ENCODE results near the gene ADAM22.

ADAM22 gene

GRCh38 chr7:87960239-87960638 is 26.2 kb downstream of the ADAM22 start:
- no peak for DNase-seq (ENCODE audit: low read depth in 2 of 2)

- no peak for DNase-seq (ENCODE audit: low read depth in 2 of 2)
These were observed 27.7 kb downstream of the ADAM22 start for GRCh38 chr7:87961754-87962153.

DNA sequence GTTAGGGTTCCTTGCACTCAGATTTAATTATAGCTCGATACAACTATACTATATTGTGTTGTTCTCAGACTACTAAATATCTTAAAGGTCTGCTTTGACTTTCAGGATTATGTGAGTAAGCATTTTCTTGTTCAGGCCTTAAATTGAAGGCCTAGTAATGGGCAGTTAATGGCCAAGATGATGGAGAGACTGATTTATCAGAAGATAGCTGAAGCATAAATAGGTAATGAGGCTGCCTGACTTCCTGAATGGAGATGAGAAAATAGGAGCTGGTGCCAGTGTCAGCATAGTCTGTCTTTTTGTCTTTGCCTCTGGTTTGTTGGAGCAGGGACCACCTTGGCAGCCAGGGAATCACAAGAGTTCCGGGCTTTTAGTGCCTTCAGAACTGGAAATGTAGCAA is 32.2 kb downstream of the ADAM22 start:
- DNase-seq (ENCODE audit: low read depth in 2 of 2), result no peak

GRCh38 chr7:87968021-87968420 is 34.0 kb downstream of the ADAM22 start:
- DNase-seq (ENCODE audit: low read depth in 2 of 2), result no peak

DNA sequence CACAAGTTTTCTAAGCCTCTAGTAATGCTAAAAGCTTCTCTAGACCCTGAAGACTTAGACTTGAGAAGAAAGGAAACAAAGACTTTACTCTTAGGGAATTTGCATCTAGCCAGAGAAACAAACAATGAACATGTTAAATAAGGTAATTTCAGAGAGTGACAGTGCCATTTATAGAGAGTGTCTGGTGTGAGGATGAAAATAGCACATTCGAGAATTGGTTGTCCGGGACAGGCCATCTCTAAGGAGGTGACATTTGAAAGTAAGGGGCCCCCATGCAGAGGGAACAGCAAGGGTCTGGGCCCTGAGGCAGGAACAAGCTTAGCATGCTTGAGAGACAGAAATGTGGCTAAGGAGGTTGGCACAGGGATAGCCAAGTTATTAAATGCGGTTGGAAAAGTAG is 48.1 kb downstream of the ADAM22 start:
- no peak for DNase-seq (ENCODE audit: low read depth in 2 of 2)

DNA sequence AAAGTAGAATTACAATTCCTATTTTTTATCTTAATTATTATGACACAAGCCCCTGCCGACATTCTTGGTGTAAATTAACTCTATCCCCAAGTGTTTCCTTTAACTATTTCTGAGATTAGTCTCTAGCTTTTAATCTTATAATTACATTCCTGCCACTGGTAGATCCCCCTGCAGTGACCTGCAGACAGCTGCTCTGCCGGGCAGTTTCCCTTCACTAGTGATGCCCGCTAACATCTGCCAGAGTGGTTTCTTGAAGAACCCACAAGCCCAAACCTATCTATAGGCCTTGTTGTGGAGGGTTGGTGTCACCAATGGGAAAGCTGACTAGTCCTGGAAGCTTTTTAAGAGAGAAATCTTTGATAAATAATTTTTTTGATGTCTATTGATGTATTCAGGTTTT is 50.0 kb downstream of the ADAM22 start:
- no peak for DNase-seq (ENCODE audit: low read depth in 2 of 2)

DNA sequence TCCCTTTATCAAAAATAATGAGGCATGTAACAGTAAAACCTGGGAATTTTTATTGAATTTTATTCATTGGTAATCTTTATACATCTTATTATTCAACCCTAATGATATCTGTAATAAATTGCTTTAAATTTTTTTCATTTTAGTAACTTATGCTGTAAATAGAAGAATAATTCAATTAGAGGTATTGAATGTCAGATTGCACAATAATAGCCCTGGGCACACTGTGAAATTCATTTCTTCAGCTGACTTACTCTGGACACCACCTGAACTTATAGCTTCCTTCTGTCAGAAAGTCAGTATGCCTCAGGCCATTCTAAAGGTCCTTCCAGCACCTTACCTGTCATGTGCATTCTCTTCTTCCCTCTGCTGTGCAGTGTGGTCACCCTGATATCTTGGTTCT is 59.2 kb downstream of the ADAM22 start:
- no peak for DNase-seq (ENCODE audit: low read depth in 2 of 2)

DNA sequence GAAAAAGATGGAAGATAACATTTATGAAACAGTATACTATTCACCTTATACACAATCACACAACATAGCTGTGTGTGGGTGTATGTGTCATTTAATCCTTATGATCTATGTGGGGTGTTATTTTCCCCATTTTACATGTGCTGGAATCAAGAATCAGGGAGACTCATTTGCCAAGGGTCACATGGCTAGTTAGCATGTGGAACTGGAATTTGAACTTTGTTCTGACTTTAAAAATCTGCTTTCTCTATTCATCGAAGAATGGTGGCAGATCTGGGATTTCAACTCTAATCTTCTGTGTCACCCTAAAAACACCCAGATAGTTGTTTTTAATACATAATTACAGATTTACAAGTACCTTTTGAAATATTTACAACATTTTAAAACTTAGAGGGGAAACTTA is 65.2 kb downstream of the ADAM22 start:
- DNase-seq (ENCODE audit: low read depth in 2 of 2), result no peak

- no peak for DNase-seq (ENCODE audit: low read depth in 2 of 2)
These were observed 67.9 kb downstream of the ADAM22 start for GRCh38 chr7:88001744-88002530.

DNA sequence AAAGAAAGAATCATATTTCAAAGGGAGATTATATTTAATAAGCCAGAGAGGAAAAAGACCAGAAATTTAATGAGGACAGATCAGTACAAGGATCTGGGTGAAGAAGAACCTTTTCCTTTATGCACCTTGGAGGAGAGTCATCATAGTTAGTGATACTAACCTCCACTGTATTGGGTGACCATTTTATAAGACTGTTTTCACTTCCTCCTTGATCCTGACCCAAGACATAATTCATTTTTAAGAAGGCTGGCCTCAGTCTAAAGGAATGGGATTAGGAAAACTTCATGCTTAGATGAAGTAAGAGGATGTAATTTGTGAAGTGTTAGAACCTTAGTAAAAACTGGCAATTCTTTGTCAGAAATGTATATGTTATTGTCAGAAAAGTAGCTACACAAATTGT is 68.6 kb downstream of the ADAM22 start:
- no peak for DNase-seq (ENCODE audit: low read depth in 2 of 2)

- no peak for DNase-seq (ENCODE audit: low read depth in 2 of 2)
These were observed 69.5 kb downstream of the ADAM22 start for GRCh38 chr7:88003581-88003980.

DNA sequence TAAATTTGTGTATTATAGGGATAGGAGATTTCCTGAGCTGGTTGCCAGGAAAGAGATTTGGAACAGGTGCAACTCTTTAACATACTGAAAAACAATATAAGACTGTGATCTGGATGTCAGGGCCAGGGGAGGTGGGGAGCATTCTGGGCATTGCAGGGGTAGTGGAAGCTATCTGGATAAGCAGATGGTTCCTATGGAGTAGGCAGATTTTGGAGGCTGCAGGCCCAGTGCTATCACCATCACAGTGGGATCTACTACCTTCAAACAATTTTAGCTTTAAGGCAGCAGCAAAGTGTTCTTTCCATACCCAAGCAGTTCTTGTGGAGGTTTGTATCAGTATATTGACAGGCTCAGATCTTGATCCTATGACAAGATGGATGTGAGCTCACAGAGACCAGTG is 71.1 kb downstream of the ADAM22 start:
- no peak for DNase-seq (ENCODE audit: low read depth in 2 of 2)

GRCh38 chr7:88009651-88010050 is 75.6 kb downstream of the ADAM22 start:
- DNase-seq (ENCODE audit: low read depth in 2 of 2), result no peak

DNA sequence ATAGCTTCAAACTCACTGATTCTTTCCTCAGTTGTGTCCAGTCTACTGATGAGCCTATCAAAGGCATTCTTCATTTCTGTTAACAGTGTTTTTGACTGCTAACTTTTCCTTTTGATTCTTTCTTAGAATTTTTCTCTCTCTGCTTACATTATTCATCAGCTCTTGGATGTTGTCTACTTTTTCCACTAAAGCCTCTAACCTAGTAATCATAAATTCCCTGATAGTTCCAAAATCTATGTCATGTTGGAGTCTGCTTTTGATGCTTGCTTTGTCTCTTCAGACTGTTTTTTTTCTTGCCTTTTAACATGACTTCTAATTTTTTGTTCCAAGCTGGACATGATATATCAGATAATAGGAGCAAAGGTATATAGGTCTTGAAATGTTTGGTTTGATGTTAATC is 78.0 kb downstream of the ADAM22 start:
- DNase-seq (ENCODE audit: low read depth in 2 of 2), result no peak

- no peak for DNase-seq (ENCODE audit: low read depth in 2 of 2)
These were observed 79.9 kb downstream of the ADAM22 start for GRCh38 chr7:88013981-88014380.

DNA sequence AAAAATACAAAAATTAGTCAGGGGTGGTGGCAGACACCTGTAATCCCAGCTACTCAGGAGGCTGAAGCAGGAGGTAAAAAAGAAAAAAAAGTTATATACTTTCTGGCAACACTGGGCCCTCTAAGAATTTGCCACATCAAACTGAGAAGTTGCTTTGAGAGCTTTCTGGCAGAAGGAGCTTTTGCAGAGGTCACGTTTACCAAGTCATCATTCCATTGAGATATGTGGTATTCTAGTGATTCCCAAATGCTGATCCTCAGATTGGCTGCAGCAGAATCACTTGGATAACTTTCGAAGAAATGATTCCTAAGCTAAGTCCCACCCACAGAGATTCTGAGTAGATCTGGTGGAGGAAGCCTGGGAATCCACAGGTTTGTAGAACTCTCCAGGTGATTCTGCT is 80.5 kb downstream of the ADAM22 start:
- DNase-seq (ENCODE audit: low read depth in 2 of 2), result no peak

- no peak for DNase-seq (ENCODE audit: low read depth in 2 of 2)
These were observed 81.3 kb downstream of the ADAM22 start for GRCh38 chr7:88015309-88015708.

- DNase-seq (ENCODE audit: low read depth in 2 of 2), result no peak
These were observed 84.5 kb downstream of the ADAM22 start for GRCh38 chr7:88018501-88018900.

GRCh38 chr7:88020953-88021665 is 87.1 kb downstream of the ADAM22 start:
- DNase-seq (ENCODE audit: low read depth in 2 of 2), result no peak

- no peak for DNase-seq (ENCODE audit: low read depth in 2 of 2)
These were observed 93.7 kb downstream of the ADAM22 start for GRCh38 chr7:88027724-88028123.

DNA sequence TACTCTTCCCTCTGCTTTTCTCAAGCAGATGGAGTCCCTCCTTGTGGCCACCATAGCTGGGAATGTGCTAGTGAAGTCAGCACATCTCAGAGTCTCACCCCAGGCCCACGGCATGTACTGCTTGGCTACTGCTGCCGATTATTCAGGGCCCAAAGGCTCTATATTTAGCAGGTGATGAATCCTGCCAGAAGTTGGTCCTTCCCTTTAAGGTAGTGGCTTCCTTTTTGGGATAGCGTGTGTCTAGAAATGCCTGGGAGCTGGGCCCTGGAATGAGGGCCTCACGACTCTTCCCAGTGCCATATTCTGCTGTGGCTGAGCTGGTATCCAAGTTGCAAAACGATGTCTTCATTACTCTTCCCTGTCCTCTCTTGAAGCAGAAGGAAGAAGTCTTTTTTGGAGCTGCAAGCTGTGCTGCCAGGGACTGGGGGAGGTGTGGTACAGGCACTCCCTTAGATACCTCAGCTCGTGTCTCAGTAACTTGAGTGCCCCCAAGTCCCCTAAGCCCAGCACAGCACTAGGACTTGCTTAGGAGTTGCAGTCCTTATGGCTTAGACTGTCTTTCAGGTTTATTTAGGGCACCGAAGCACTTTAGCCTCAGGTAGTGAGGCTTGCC is 100.1 kb downstream of the ADAM22 start:
- no peak for DNase-seq (ENCODE audit: low read depth in 2 of 2)

GRCh38 chr7:88037050-88037449 is 103.0 kb downstream of the ADAM22 start:
- no peak for DNase-seq (ENCODE audit: low read depth in 2 of 2)

DNA sequence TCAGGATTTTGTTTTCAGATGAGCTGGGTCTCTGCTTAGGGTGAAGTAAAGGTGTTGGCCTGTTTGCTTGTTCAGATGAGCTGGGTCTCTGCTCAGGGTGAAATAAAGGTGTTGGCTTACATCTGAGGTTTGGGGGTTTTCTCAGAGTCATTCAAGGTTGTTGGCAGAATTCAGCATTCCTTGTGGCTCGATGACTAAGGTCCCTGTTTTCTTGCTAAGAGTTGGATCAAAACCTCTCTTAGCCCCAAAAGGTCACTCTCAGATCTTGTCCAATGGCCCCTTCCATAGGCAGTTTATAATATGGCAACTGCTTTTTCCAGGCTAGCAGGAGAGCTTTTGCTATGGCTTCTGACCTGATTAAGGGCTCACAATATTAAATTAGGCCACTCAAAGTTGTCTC is 106.6 kb downstream of the ADAM22 start:
- no peak for DNase-seq (ENCODE audit: low read depth in 2 of 2)
